ENCODE measurements around the gene UQCC5.

UQCC5 gene

GRCh38 chr3:52495777-52496602 lies 40.4 kb upstream of the UQCC5 start:
- TF ChIP-seq CTCF (IDR thresholded peaks at IDR 0.05; ENCODE audit: low read depth, low read length) = no peak
- peak; percentile 30 for DNase-seq (ENCODE audit: low read depth, low spot score)
- no peak overlapping the region for H3K4me3 ChIP-seq (ENCODE audit: low read depth, low read length)
- in situ Hi-C loops (cut with HindIII; ENCODE audit: low sequenced_read_pairs) = no loop called here

- no peak overlapping the region for H3K4me3 ChIP-seq (ENCODE audit: low read depth, low read length)
- DNase-seq (ENCODE audit: low read depth, low spot score) = peak; percentile 68
- in situ Hi-C loops (cut with HindIII; ENCODE audit: low sequenced_read_pairs) = no loop called here
- no peak for TF ChIP-seq CTCF (IDR thresholded peaks at IDR 0.05; ENCODE audit: low read depth, low read length)
These were observed 38.0 kb upstream of the UQCC5 start for GRCh38 chr3:52498137-52499054.

GRCh38 chr3:52501046-52501445 lies 35.4 kb upstream of the UQCC5 start:
- in situ Hi-C loops (cut with HindIII; ENCODE audit: low sequenced_read_pairs) = no loop called here
- TF ChIP-seq CTCF (IDR thresholded peaks at IDR 0.05; ENCODE audit: low read depth, low read length) = no peak
- DNase-seq (ENCODE audit: low read depth, low spot score) = no peak
- no peak overlapping the region for H3K4me3 ChIP-seq (ENCODE audit: low read depth, low read length)

- in situ Hi-C loops (cut with HindIII; ENCODE audit: low sequenced_read_pairs) = no loop called here
- TF ChIP-seq CTCF (IDR thresholded peaks at IDR 0.05; ENCODE audit: low read depth, low read length) = no peak
- H3K4me3 ChIP-seq (ENCODE audit: low read depth, low read length) = no peak overlapping the region
- DNase-seq (ENCODE audit: low read depth, low spot score) = no peak
These were observed 34.4 kb upstream of the UQCC5 start for GRCh38 chr3:52502001-52502400.

- no peak overlapping the region for H3K4me3 ChIP-seq (ENCODE audit: low read depth, low read length)
- in situ Hi-C loops (cut with HindIII; ENCODE audit: low sequenced_read_pairs) = no loop called here
- no peak for TF ChIP-seq CTCF (IDR thresholded peaks at IDR 0.05; ENCODE audit: low read depth, low read length)
- DNase-seq (ENCODE audit: low read depth, low spot score) = no peak
These were observed 33.5 kb upstream of the UQCC5 start for GRCh38 chr3:52502808-52503350.

- no peak overlapping the region for H3K4me3 ChIP-seq (ENCODE audit: low read depth, low read length)
- no peak for DNase-seq (ENCODE audit: low read depth, low spot score)
- no peak for TF ChIP-seq CTCF (IDR thresholded peaks at IDR 0.05; ENCODE audit: low read depth, low read length)
- in situ Hi-C loops (cut with HindIII; ENCODE audit: low sequenced_read_pairs) = no loop called here
These were observed 32.5 kb upstream of the UQCC5 start for GRCh38 chr3:52503788-52504424.
